HEK293T (cell line): ENCODE measurements around the gene LCTL.

Experiments used
- ARNT ChIP-seq: fragments of 450-650 bp; IDR thresholded peaks from 2 replicates; pipeline ENCODE4 v1.6.1; 2017; ENCODE audit warnings: mild to moderate bottlenecking
- BHLHE40 ChIP-seq: fragments of 450-650 bp; IDR thresholded peaks from 2 replicates; pipeline ENCODE4 v1.6.1; 2016; ENCODE audit warnings: mild to moderate bottlenecking, moderate library complexity, borderline replicate concordance
- ELF4 ChIP-seq: fragments of 450-650 bp; IDR thresholded peaks from 2 replicates; pipeline ENCODE4 v1.6.1; 2017; ENCODE audit warnings: antibody characterized with exemption
- FOXA1 ChIP-seq: fragments of 450-650 bp; IDR thresholded peaks from 2 replicates; pipeline ENCODE4 v1.6.1; 2016; ENCODE audit warnings: mild to moderate bottlenecking
- FOXM1 ChIP-seq: fragments of 450-650 bp; IDR thresholded peaks from 2 replicates; pipeline ENCODE4 v1.6.1; 2017; ENCODE audit warnings: mild to moderate bottlenecking, borderline replicate concordance
- HDGF ChIP-seq: fragments of 450-650 bp; IDR thresholded peaks from 2 replicates; pipeline ENCODE4 v1.6.1; 2017; ENCODE audit warnings: antibody characterized with exemption, borderline replicate concordance
- L3MBTL2 ChIP-seq: fragments of 450-650 bp; conservative IDR thresholded peaks from 2 replicates; pipeline ENCODE4 v1.6.1; 2016; ENCODE audit warnings: mild to moderate bottlenecking
- LEF1 ChIP-seq: fragments of 450-650 bp; IDR thresholded peaks from 2 replicates; pipeline ENCODE4 v1.6.1; 2017; ENCODE audit warnings: mild to moderate bottlenecking, borderline replicate concordance
- NFRKB ChIP-seq: fragments of 450-650 bp; IDR thresholded peaks from 2 replicates; pipeline ENCODE4 v1.6.1; 2016; ENCODE audit warnings: mild to moderate bottlenecking, moderate library complexity
- SP1 ChIP-seq: fragments of 450-650 bp; IDR thresholded peaks from 2 replicates; pipeline ENCODE4 v1.6.1; 2017
- SUZ12 ChIP-seq: fragments of 450-650 bp; IDR thresholded peaks from 2 replicates; pipeline ENCODE4 v1.6.1; 2016; ENCODE audit warnings: mild to moderate bottlenecking

DNA sequence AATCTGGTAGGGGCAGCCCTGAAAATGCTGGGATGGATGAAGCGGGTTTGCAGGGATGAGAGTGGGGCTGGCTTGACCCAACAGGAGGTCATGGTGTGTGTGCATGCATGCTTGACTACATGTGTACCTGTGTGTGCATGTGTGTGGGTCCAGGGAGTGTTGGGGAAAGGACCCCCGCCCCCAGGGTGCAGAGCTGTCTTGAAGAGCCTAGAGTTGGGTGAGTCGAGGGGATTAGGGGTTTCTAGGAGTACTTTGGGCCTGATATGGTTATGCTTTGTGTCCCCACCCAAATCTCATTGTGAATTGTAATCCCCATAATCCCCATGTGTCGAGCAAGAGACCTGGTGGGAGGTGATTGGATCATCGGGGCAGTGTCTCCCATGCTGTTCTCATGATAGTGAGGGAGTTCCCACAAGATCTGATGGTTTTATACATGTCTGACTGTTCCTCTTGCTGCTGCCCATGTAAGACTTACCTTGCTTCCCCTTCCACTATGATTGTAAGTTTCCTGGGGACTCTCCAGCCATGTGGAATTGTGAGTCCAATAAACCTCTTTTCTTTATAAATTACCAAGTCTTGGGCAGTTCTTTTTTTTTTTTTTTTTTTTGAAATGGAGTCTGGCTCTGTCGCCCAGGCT, 5.2 kb upstream of the LCTL start:
- TF ChIP-seq FOXA1 (no peak), ARNT (no peak), BHLHE40 (no peak), LEF1 (no peak), SP1 (no peak), ELF4 (no peak), SUZ12 (no peak), HDGF (no peak), NFRKB (no peak), FOXM1 (no peak), L3MBTL2 (no peak)
